Neuronal stem cell (in vitro differentiated cells): ENCODE measurements around the gene DLK1.
A peak's percentile ranks its signal among the peaks of the same experiment; 100 is the strongest.

ENCODE experiments used
- DNase-seq: peaks from one replicate; pipeline ENCODE4 v3.0.0-alpha.2; 2013; ENCODE audit warnings: low spot score
- H2AFZ ChIP-seq: one replicate; pipeline ENCODE4 v1.6.1; 2013; ENCODE audit warnings: mild to moderate bottlenecking, low read length, inconsistent platforms
- H2AK5ac ChIP-seq: 2 replicates; pipeline ENCODE4 v1.6.1; 2013; ENCODE audit warnings: low read depth, mild to moderate bottlenecking, inconsistent platforms, low read length, moderate library complexity, mixed read lengths
- H2BK120ac ChIP-seq: 2 replicates; pipeline ENCODE4 v1.6.1; 2013; ENCODE audit warnings: low read depth, mild to moderate bottlenecking, inconsistent platforms, low read length, moderate library complexity, mixed read lengths
- H2BK12ac ChIP-seq: one replicate; pipeline ENCODE4 v1.6.1; 2013; ENCODE audit warnings: low read length, inconsistent platforms
- H2BK15ac ChIP-seq: 2 replicates; pipeline ENCODE4 v1.6.1; 2013; ENCODE audit warnings: mild to moderate bottlenecking, low read length, inconsistent platforms, mixed read lengths
- H2BK5ac ChIP-seq: one replicate; pipeline ENCODE4 v1.6.1; 2013; ENCODE audit warnings: inconsistent platforms, mild to moderate bottlenecking, low read length, moderate library complexity
- H3K14ac ChIP-seq: one replicate; pipeline ENCODE4 v1.6.1; 2013; ENCODE audit warnings: low read length, inconsistent platforms
- H3K18ac ChIP-seq: 2 replicates; pipeline ENCODE4 v1.6.1; 2013; ENCODE audit warnings: low read length, inconsistent platforms
- H3K23ac ChIP-seq: 2 replicates; pipeline ENCODE4 v1.6.1; 2013; ENCODE audit warnings: low read depth, mild to moderate bottlenecking, mixed read lengths, low read length, inconsistent platforms; ENCODE audit not compliant: poor library complexity
- H3K27ac ChIP-seq: replicated peaks from 3 replicates; pipeline ENCODE4 v1.5.1; 2013; ENCODE audit warnings: low read length, inconsistent platforms
- H3K27me3 ChIP-seq, 3 experiments: 2 replicates each; pipeline ENCODE4 v1.6.1; 2013; ENCODE audit warnings: low read length in 3 of 3, mild to moderate bottlenecking in 2 of 3, inconsistent platforms in 1 of 3, low read depth in 1 of 3, mixed read lengths in 1 of 3, moderate library complexity in 1 of 3; ENCODE audit not compliant: control insufficient read depth in 3 of 3, insufficient read depth in 3 of 3
- H3K36me3 ChIP-seq, 2 donors: replicated peaks in 1 of 2; 2 replicates each; pipeline ENCODE4 v1.6.1; 2013; ENCODE audit warnings: low read length in 2 of 2; ENCODE audit not compliant: control insufficient read depth in 2 of 2, insufficient read depth in 2 of 2
- H3K4ac ChIP-seq: 2 replicates; pipeline ENCODE4 v1.6.1; 2013; ENCODE audit warnings: inconsistent platforms, mild to moderate bottlenecking, low read length, moderate library complexity
- H3K4me1 ChIP-seq, 2 donors: 1 replicate in 1 of 2; 2 replicates in 1 of 2; pipeline ENCODE4 v1.6.1; 2013; ENCODE audit warnings: low read length in 2 of 2, low read depth in 1 of 2; ENCODE audit not compliant: control insufficient read depth in 2 of 2, insufficient read depth in 1 of 2
- H3K4me2 ChIP-seq: one replicate; pipeline ENCODE4 v1.6.1; 2013; ENCODE audit warnings: mild to moderate bottlenecking, low read length, inconsistent platforms; ENCODE audit not compliant: insufficient read depth, poor library complexity, severe bottlenecking
- H3K4me3 ChIP-seq, 2 donors: 2 replicates each; pipeline ENCODE4 v1.5.1; 2013; ENCODE audit warnings: low read length in 2 of 2, mild to moderate bottlenecking in 2 of 2, inconsistent platforms in 1 of 2, moderate library complexity in 1 of 2
- H3K79me1 ChIP-seq: one replicate; pipeline ENCODE4 v1.6.1; 2013; ENCODE audit warnings: low read depth, mild to moderate bottlenecking, inconsistent platforms, low read length, moderate library complexity
- H3K9ac ChIP-seq: one replicate; pipeline ENCODE4 v1.6.1; 2013; ENCODE audit warnings: mild to moderate bottlenecking, low read depth, low read length, inconsistent platforms; ENCODE audit not compliant: poor library complexity
- H3K9me3 ChIP-seq, 2 donors: replicated peaks in 1 of 2; 2 replicates each; pipeline versions ENCODE3 to v1.6.1; 2013; ENCODE audit warnings: low read length in 2 of 2, mild to moderate bottlenecking in 2 of 2, inconsistent platforms in 1 of 2, low read depth in 1 of 2, mixed read lengths in 1 of 2, moderate library complexity in 1 of 2; ENCODE audit not compliant: control insufficient read depth in 2 of 2, insufficient read depth in 1 of 2
- H4K8ac ChIP-seq: one replicate; pipeline ENCODE4 v1.6.1; 2013; ENCODE audit warnings: low read depth, mild to moderate bottlenecking, inconsistent platforms, low read length, moderate library complexity
- H4K91ac ChIP-seq: one replicate; pipeline ENCODE4 v1.6.1; 2013; ENCODE audit warnings: low read length, low read depth, mild to moderate bottlenecking, inconsistent platforms; ENCODE audit not compliant: poor library complexity
- WGBS, 2 donors: extraction: QIAGEN DNeasy Blood & Tissue Kit; methylation state at CpG; one replicate each; pipeline ENCODE4 v1.1.7; 2013; ENCODE audit warnings: missing lambda C conversion rate in 2 of 2, mixed read lengths in 1 of 2; ENCODE audit not compliant: insufficient read length in 2 of 2, insufficient replicate concordance in 1 of 2; ENCODE audit errors: extremely low coverage in 2 of 2; 5-methylcytosine and 5-hydroxymethylcytosine counted together

Gene DLK1

DNA sequence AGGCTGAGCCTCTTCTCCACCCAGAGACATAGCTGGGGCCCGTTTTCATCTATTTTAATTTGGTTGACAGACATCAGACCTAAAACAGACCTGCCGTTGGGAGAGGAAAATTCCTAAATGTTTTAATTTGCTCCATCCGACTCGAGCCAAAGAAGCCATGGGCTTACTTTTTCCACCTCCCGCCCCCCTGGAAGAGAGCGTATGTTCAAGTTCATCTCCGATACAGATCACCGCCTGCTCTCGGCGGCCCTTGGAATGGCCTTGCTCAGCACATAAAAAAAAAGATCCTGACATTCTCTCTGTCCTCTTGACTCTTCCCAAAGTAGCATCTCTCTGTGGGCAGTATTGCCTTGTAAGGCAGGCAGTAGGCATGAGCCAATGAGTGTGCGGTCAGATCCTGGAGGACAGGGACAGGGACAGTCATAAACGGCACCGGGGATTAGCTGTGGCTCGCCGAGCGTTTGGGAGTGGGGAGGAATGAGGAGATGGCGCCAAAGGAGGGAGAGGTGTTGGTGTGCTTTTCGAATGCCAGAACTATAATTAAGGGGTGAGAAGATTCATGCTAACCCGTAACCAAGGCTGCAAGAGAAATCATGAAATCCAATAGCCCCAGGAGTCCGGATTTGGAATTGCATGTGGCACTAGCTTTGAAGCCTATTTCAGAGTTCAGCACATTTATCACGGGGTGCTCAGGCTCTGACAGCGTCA, 51.3 kb downstream of the DLK1 start:
- Histone ChIP-seq H2BK15ac (peak overlapping the region; percentile 84), H2AK5ac (peak overlapping the region; percentile 97), H4K8ac (no peak overlapping the region), H2BK5ac (peak overlapping the region; percentile 58), H3K4ac (no peak overlapping the region), H3K27me3 (no peaks in the 10 kb centered on the region), H3K79me1 (no peaks in the 10 kb centered on the region), H3K27ac (no peak overlapping the region), H3K14ac (no peak overlapping the region), H3K9me3 (no peaks in the 10 kb centered on the region), H2AFZ (no peak overlapping the region), H3K9ac (no peak overlapping the region), H2BK12ac (peak overlapping the region; percentile 90), H3K4me3 (no peak overlapping the region), H3K18ac (peak overlapping the region; percentile 85), H3K4me1 (peaks cover 5 to 9% of the 10 kb centered on the region in 2 donors), H3K23ac (no peak overlapping the region), H3K4me2 (no peak overlapping the region), H4K91ac (no peak overlapping the region), H3K36me3 (no peaks in the 10 kb centered on the region), H2BK120ac (peak overlapping the region; percentile 58)
- DNase-seq, result no peak
- WGBS, 2 donors, result no CpG with 5 or more reads among the region's 22 CpGs

DNA sequence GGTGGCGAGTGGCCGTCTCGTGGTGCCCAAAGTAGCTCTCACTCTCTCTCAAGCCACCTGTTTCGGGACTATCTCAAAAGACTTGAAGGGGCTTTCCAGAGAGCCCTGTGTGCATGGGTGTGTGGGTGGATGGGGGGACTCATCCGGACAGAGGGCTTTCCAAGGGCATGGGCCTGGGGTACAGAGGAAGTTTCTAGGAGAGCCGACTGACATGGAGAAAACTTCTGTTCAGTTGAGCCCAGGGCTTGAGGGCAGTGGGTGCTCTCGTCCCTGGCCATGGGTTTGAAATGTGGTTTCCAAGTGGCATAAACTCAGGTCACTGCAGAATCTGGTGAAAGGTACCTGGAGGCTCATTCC, 51.8 kb downstream of the DLK1 start:
- no peak for DNase-seq
- H3K27ac ChIP-seq, result no peak overlapping the region
- H2BK15ac ChIP-seq, result peak overlapping the region; percentile 93
- no peaks in the 10 kb centered on the region for H3K36me3 ChIP-seq
- H3K4me3 ChIP-seq, result no peak overlapping the region
- H2BK120ac ChIP-seq, result peak overlapping the region; percentile 58
- no CpG with 5 or more reads among the region's 7 CpGs for WGBS, 2 donors
- H4K8ac ChIP-seq, result no peak overlapping the region
- H3K14ac ChIP-seq, result no peak overlapping the region
- H3K79me1 ChIP-seq, result no peaks in the 10 kb centered on the region
- no peaks in the 10 kb centered on the region for H3K9me3 ChIP-seq
- H4K91ac ChIP-seq, result peak overlapping the region; percentile 79
- peak overlapping the region; percentile 97 for H2AK5ac ChIP-seq
- H3K4me2 ChIP-seq, result no peak overlapping the region
- peak overlapping the region; percentile 58 for H2BK5ac ChIP-seq
- H3K23ac ChIP-seq, result no peak overlapping the region
- peak overlapping the region; percentile 67 for H3K18ac ChIP-seq
- H2AFZ ChIP-seq, result no peak overlapping the region
- H3K9ac ChIP-seq, result no peak overlapping the region
- H3K27me3 ChIP-seq, result no peaks in the 10 kb centered on the region
- H3K4ac ChIP-seq, result no peak overlapping the region
- peak overlapping the region; percentile 90 for H2BK12ac ChIP-seq
- peaks cover 9 to 11% of the 10 kb centered on the region in 2 donors for H3K4me1 ChIP-seq

DNA sequence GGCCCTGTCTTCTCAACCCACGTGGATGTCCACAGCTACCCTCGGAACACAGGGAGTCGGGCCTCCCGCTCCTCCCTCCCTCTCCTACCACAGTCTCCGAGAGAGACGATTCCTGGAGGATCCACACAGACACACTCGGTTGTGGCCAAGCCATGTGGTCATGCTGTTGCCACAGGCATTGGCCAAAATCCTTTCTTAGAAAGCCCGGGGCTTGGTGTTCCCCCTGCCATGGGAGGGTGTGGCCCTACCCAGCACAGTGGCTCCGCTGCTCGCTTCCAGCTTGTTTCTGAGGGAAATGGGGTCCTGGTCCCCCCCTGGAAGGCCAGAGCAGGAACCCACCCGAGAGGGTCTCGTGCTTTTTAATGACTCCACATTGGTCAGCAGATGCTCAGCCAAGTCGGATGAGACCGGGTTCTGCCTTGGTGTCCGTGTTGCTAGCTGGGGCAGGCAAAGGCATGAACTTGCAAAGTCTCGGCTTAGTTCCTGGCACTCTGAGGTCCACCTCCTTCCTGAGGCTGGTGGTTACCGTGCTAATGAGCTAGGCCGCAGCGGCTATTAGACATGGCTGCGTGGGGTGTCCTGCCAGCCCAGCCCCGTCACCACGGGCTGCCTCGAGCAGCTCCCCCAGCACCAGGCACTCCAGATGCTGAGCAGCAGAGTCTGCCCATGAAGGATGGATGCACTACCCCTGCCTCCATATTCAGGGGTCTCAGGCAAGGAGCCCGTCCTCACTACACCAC, 52.4 kb downstream of the DLK1 start:
- Histone ChIP-seq H3K4me2 (no peak overlapping the region), H2AK5ac (peak overlapping the region; percentile 97), H4K8ac (peak overlapping the region; percentile 84), H3K9me3 (no peaks in the 10 kb centered on the region), H2BK120ac (peak overlapping the region; percentile 97), H2AFZ (no peak overlapping the region), H3K18ac (peak overlapping the region; percentile 94), H3K27me3 (no peaks in the 10 kb centered on the region), H3K9ac (peak overlapping the region; percentile 21), H3K4ac (peak overlapping the region; percentile 32), H3K36me3 (no peaks in the 10 kb centered on the region), H3K27ac (no peak overlapping the region), H2BK12ac (peak overlapping the region; percentile 90), H2BK5ac (peak overlapping the region; percentile 58), H3K4me3 (no peak overlapping the region), H3K14ac (peak overlapping the region; percentile 12), H4K91ac (peak overlapping the region; percentile 79), H3K79me1 (no peaks in the 10 kb centered on the region), H3K4me1 (peaks cover 9 to 12% of the 10 kb centered on the region in 2 donors), H3K23ac (peak overlapping the region; percentile 75), H2BK15ac (peak overlapping the region; percentile 93)
- DNase-seq, result no peak
- WGBS, 2 donors, result no CpG with 5 or more reads among the region's 24 CpGs

DNA sequence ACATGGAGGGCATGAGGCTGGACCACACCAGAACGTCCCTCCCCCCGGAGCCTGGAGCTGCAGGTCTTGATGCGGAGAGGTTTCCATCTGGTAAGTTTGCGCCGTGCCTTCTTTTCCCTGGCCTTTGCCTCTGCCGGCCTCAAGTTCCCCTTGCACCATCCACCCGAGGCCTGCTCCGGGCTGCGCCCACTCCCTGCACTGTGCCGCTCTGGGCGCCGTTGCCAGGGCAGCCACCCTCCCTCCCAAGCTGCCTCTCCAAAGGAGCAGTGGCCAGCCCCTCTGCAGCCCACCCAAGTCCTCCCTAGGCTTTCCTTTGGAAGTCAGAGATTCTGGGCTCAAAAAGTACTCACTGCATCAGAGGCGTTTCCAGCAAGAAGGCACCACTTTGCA, 53.0 kb downstream of the DLK1 start:
- Histone ChIP-seq H2BK5ac (peak overlapping the region; percentile 58), H3K18ac (peak overlapping the region; percentile 94), H2AFZ (no peak overlapping the region), H2AK5ac (peak overlapping the region; percentile 97), H2BK120ac (peak overlapping the region; percentile 97), H3K9me3 (no peaks in the 10 kb centered on the region), H3K36me3 (no peaks in the 10 kb centered on the region), H3K4me2 (no peak overlapping the region), H2BK12ac (peak overlapping the region; percentile 90), H3K9ac (peak overlapping the region; percentile 21), H3K4ac (peak overlapping the region; percentile 32), H3K23ac (peak overlapping the region; percentile 75), H3K27me3 (no peaks in the 10 kb centered on the region), H4K8ac (peak overlapping the region; percentile 84), H4K91ac (peak overlapping the region; percentile 79), H3K4me1 (peaks cover 9 to 18% of the 10 kb centered on the region in 2 donors), H3K27ac (no peak overlapping the region), H3K4me3 (no peak overlapping the region), H3K14ac (peak overlapping the region; percentile 12), H3K79me1 (no peaks in the 10 kb centered on the region), H2BK15ac (peak overlapping the region; percentile 93)
- WGBS, 2 donors, result no CpG with 5 or more reads among the region's 13 CpGs
- no peak for DNase-seq
